Endothelial cell of umbilical vein (primary cell): ENCODE data around the gene IL1R2. TPM values are rescaled to one million over a fixed set of nuclear protein-coding genes. Genes with fewer than 3 reads are reported as not detected.

Experiments
- BruUV-seq: library from RNA; stranded (reverse); fragments of 400-500 nt; replicated peaks from 2 replicates; lab custom pipeline; 2021; lab: Mats Ljungman, UMichigan
- CTCF ChIA-PET: fragments of 300-600, 350-600 bp; sonication (Branson Sonifier 250); formaldehyde crosslinking; loops from one replicate; lab custom pipeline; 2021; ENCODE audit warnings: antibody characterized with exemption, inconsistent platforms; lab: Charles Lee
- POLR2A ChIA-PET: fragments of 300-600, 350-600 bp; sonication (Branson Sonifier 250); formaldehyde crosslinking; loops from one replicate; lab custom pipeline; 2021; ENCODE audit warnings: antibody characterized with exemption, inconsistent platforms; lab: Charles Lee
- DNase-seq: peaks from one replicate; pipeline ENCODE4 v3.0.0-alpha.2; 2011; ENCODE audit warnings: low read depth, low spot score
- FAIRE-seq: peaks from 2 replicates; lab custom pipeline; 2011; peaks lifted over from hg19 to GRCh38; lab: Jason Lieb, UNC
- H2AFZ ChIP-seq: 2 replicates; pipeline ENCODE4 v1.6.0; 2012; ENCODE audit warnings: low read depth, low read length, control low read depth, inconsistent platforms
- H3K27ac ChIP-seq: 2 replicates; pipeline ENCODE4 v1.5.1; 2011; ENCODE audit warnings: low read depth, mild to moderate bottlenecking, control low read depth, low read length, moderate library complexity; ENCODE audit not compliant: insufficient read depth
- H3K27me3 ChIP-seq, 2 experiments: 2 replicates each; pipeline versions ENCODE4 v1.6.0 to v1.6.1; 2011; ENCODE audit warnings: low read length in 2 of 2, mixed read lengths in 1 of 2; ENCODE audit not compliant: control insufficient read depth in 2 of 2, insufficient read depth in 2 of 2
- H3K36me3 ChIP-seq, 2 experiments: 2 replicates in 1 of 2; 3 replicates in 1 of 2; pipeline ENCODE4 v1.5.1; 2011; ENCODE audit warnings: low read length in 2 of 2, mild to moderate bottlenecking in 1 of 2, moderate library complexity in 1 of 2; ENCODE audit not compliant: control insufficient read depth in 2 of 2, insufficient read depth in 2 of 2; ENCODE audit errors: extremely low read depth in 1 of 2
- H3K4me1 ChIP-seq: 3 replicates; pipeline ENCODE4 v1.5.1; 2011; ENCODE audit warnings: mild to moderate bottlenecking, low read length; ENCODE audit not compliant: control insufficient read depth, insufficient read depth; ENCODE audit errors: extremely low read depth
- H3K4me2 ChIP-seq: 2 replicates; pipeline ENCODE4 v1.6.1; 2011; ENCODE audit warnings: low read length, control low read depth, mixed read lengths; ENCODE audit not compliant: insufficient read depth
- H3K4me3 ChIP-seq, 3 experiments: fragments of 200-600 bp in 1 of 3; sonication (generic), shearing (Covaris generic) in 1 of 3; replicated peaks in 1 of 3; 2 replicates each; pipeline ENCODE4 v1.5.1; 2011 to 2016; ENCODE audit warnings: control low read depth in 3 of 3, low read length in 3 of 3, mild to moderate bottlenecking in 2 of 3, inconsistent platforms in 1 of 3, low read depth in 1 of 3, moderate library complexity in 1 of 3; ENCODE audit not compliant: insufficient read depth in 1 of 3
- H3K79me2 ChIP-seq: 2 replicates; pipeline ENCODE4 v1.6.0; 2012; ENCODE audit warnings: low read length, inconsistent platforms; ENCODE audit not compliant: control insufficient read depth, insufficient read depth
- H3K9ac ChIP-seq: replicated peaks from 2 replicates; pipeline ENCODE3; 2011; ENCODE audit warnings: low read length, control low read depth; ENCODE audit not compliant: insufficient read depth; ENCODE audit errors: extremely low read depth
- H3K9me1 ChIP-seq: replicated peaks from 3 replicates; pipeline ENCODE4 v1.6.0; 2011; ENCODE audit warnings: mild to moderate bottlenecking, low read length; ENCODE audit not compliant: control insufficient read depth, insufficient read depth; ENCODE audit errors: extremely low read depth
- H3K9me3 ChIP-seq: replicated peaks from 2 replicates; pipeline ENCODE4 v1.5.1; 2012; ENCODE audit warnings: low read length, inconsistent platforms; ENCODE audit not compliant: control insufficient read depth, insufficient read depth
- H4K20me1 ChIP-seq: replicated peaks from 2 replicates; pipeline ENCODE3; 2011; ENCODE audit warnings: mild to moderate bottlenecking, low read length; ENCODE audit not compliant: control insufficient read depth, insufficient read depth; ENCODE audit errors: extremely low read depth
- EZH2 ChIP-seq: IDR thresholded peaks from 2 replicates; pipeline ENCODE4 v1.6.1; 2012; ENCODE audit warnings: borderline replicate concordance, low read depth, mild to moderate bottlenecking, moderate library complexity, low read length, inconsistent platforms; ENCODE audit not compliant: severe bottlenecking
- FOS ChIP-seq: IDR thresholded peaks from 2 replicates; pipeline ENCODE4 v1.6.1; 2011; ENCODE audit warnings: mild to moderate bottlenecking, low read length, moderate library complexity, borderline replicate concordance; ENCODE audit not compliant: insufficient read depth
- GATA2 ChIP-seq: IDR thresholded peaks from 2 replicates; pipeline ENCODE4 v1.7.0; 2011; ENCODE audit warnings: low read depth, mild to moderate bottlenecking, moderate library complexity, mixed read lengths, low read length; ENCODE audit not compliant: insufficient read length, insufficient read depth
- MYC ChIP-seq: IDR thresholded peaks from one replicate; pipeline ENCODE4 v1.6.1; 2011; ENCODE audit warnings: mild to moderate bottlenecking, low read depth, low read length
- POLR2A ChIP-seq: IDR thresholded peaks from 2 replicates; pipeline ENCODE4 v1.6.1; 2012; ENCODE audit warnings: low read depth, mild to moderate bottlenecking, control low read depth, low read length
- POLR2AphosphoS5 ChIP-seq: IDR thresholded peaks from 2 replicates; pipeline ENCODE4 v1.6.1; 2012; ENCODE audit warnings: low read depth, mild to moderate bottlenecking, control low read depth, low read length, moderate library complexity; ENCODE audit not compliant: insufficient read depth
- dilution Hi-C: fragments of 300-500 bp; cut with MboI; formaldehyde crosslinking; loops from one replicate; pipeline ENCODE4 v1.15.0; 2019; ENCODE audit warnings: low sequenced_read_pairs; ENCODE audit not compliant: extremely low pct_ligation_motif_present
- intact Hi-C: fragments of 100-400 bp; cut with micrococcal nuclease; formaldehyde crosslinking; loops from one replicate; pipeline ENCODE4 v1.10.0; 2022
- polyA plus RNA-seq, 4 experiments: library from polyadenylated mRNA; depleted of rRNA in 3 of 4; stranded (reverse) in 3 of 4; unstranded in 1 of 4; fragments of >200 nt; gene quantifications; 2 replicates each; pipeline versions ENCODE4 v1.2.1 to v1.2.3, GENCODE V29; 2011 to 2012; ENCODE audit warnings: missing spikeins in 1 of 4
- total RNA-seq: library from RNA; stranded (reverse); gene quantifications from 2 replicates; pipeline ENCODE4 v1.2.3, GENCODE V29; 2021
- TF ChIP-seq, protein P1 (sequence below), 2 donors: IDR thresholded peaks; 1 replicate in 1 of 2; 2 replicates in 1 of 2; pipeline ENCODE4 v1.5.1; 2011; ENCODE audit warnings: low read length in 2 of 2, mild to moderate bottlenecking in 2 of 2, moderate library complexity in 2 of 2, control low read depth in 1 of 2, inconsistent platforms in 1 of 2, low read depth in 1 of 2; ENCODE audit not compliant: insufficient read depth in 1 of 2; ENCODE audit errors: extremely low read depth in 1 of 2
- TF ChIP-seq, protein P2 (sequence below): IDR thresholded peaks from 2 replicates; pipeline ENCODE4 v1.6.1; 2011; ENCODE audit not compliant: insufficient read depth, insufficient read length

The IL1R2 gene
- total and polyA plus RNA-seq, 2 donors (not counting 3 experiments of a cell fraction or from before 2014, with no cell fraction given), result not detected

DNA sequence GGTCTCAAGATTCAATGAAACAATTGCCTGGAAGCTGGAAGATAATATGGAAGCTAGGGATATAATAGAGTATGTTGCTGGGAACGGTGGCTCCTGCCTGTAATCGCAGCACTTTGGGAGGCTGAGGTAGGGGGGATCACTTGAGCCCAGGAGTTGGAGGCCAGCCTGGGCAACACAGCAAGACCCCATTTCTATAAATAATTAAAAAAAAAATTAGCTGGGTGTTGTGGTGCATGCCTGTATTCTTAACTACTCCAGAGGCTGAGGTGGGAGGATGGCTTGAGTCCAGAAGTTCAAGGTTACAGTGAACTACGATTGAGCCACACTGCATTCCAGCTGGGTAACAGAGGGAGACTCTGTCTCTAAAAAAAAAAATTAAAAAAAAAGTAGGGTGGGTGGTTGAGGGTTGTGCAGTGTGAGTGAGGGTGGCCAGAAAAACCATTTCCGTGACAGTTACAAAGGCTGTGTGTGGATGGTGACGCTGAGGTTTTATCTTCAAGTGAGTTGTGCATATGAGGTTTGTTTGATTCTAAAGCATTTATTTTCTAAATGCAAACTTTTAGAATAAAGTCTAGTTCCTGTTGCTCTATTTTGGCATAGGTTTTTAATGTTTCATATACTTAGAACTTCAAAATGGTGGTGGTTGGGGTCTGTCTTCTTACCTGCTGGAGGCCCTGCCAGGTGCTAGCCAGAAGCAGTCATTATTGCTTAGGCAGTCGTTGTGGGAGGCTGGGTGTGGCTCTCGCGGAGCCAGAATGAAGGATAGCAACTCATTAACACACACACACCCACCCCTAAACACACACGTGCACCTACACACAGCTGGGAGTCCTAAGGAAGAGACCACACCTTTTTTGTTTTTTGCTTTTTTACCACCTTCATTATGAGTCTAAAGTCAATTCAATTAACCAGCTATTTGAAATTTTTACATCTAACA is 4.7 kb upstream of the IL1R2 start:
- FAIRE-seq (no peak), DNase-seq (no peak)
- H2AFZ ChIP-seq, result no peak overlapping the region
- POLR2A ChIA-PET, result no interaction called here
- dilution Hi-C loops (no loop called here), intact Hi-C loops (loop anchor here (10.0 kb wide), 1 partner anchor 742 kb away; no protein-coding TSS in a partner anchor)
- no peaks in the 10 kb centered on the region for H3K4me1 ChIP-seq
- H3K4me3 ChIP-seq, result no peak overlapping the region
- no peak overlapping the region for H3K4me2 ChIP-seq
- no peaks in the 10 kb centered on the region for H3K9me3 ChIP-seq
- TF ChIP-seq MYC (no peak), POLR2AphosphoS5 (no peak), GATA2 (no peak), POLR2A (no peak), FOS (no peak), EZH2 (no peak)
- TF ChIP-seq, protein P1, sequence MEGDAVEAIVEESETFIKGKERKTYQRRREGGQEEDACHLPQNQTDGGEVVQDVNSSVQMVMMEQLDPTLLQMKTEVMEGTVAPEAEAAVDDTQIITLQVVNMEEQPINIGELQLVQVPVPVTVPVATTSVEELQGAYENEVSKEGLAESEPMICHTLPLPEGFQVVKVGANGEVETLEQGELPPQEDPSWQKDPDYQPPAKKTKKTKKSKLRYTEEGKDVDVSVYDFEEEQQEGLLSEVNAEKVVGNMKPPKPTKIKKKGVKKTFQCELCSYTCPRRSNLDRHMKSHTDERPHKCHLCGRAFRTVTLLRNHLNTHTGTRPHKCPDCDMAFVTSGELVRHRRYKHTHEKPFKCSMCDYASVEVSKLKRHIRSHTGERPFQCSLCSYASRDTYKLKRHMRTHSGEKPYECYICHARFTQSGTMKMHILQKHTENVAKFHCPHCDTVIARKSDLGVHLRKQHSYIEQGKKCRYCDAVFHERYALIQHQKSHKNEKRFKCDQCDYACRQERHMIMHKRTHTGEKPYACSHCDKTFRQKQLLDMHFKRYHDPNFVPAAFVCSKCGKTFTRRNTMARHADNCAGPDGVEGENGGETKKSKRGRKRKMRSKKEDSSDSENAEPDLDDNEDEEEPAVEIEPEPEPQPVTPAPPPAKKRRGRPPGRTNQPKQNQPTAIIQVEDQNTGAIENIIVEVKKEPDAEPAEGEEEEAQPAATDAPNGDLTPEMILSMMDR (IDR thresholded peaks at IDR 0.05; ENCODE audit: extremely low read depth in 1 of 2, insufficient read depth in 1 of 2, low read depth in 1 of 2, low read length in 2 of 2), result no peak
- TF ChIP-seq, protein P2, sequence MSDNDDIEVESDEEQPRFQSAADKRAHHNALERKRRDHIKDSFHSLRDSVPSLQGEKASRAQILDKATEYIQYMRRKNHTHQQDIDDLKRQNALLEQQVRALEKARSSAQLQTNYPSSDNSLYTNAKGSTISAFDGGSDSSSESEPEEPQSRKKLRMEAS, result no peak
- H3K9me1 ChIP-seq, result no peaks in the 10 kb centered on the region
- peaks cover 8 to 11% of the 10 kb centered on the region in 2 experiments for H3K27me3 ChIP-seq
- BruUV-seq, result no TSS peak
- no peaks in the 10 kb centered on the region for H3K79me2 ChIP-seq
- H4K20me1 ChIP-seq, result no peaks in the 10 kb centered on the region
- CTCF ChIA-PET, result interaction anchor here (1.4 kb wide), 1 partner anchor 19 kb away, joined by 6 read pairs; no protein-coding TSS in a partner anchor
- H3K36me3 ChIP-seq, result no peaks in the 10 kb centered on the region
- H3K27ac ChIP-seq, result no peak overlapping the region
- H3K9ac ChIP-seq, result no peak overlapping the region
